H9 (cell line): Measurements from ENCODE around the gene CTNNAL1. TPM values are rescaled to one million over a fixed set of nuclear protein-coding genes. Genes with fewer than 3 reads are reported as not detected.
"Not testable (repeated sequence)": the region's sequence is repeated elsewhere in the genome, so short reads cannot be mapped to it uniquely, and the experiment has no call there.

Source experiments
- DNase-seq: peaks from one replicate; pipeline ENCODE4 v3.0.0-alpha.2; 2017
- H2AFZ ChIP-seq: one replicate; pipeline ENCODE4 v1.6.1; 2013; ENCODE audit warnings: mild to moderate bottlenecking, low read length, control low read depth, moderate library complexity
- H2AK5ac ChIP-seq: 2 replicates; pipeline ENCODE4 v1.6.1; 2013; ENCODE audit warnings: low read length, control low read depth, mixed read lengths; ENCODE audit not compliant: insufficient read length
- H2BK120ac ChIP-seq: one replicate; pipeline ENCODE4 v1.6.1; 2013; ENCODE audit warnings: low read depth, mild to moderate bottlenecking, low read length, control low read depth, inconsistent platforms; ENCODE audit not compliant: poor library complexity, severe bottlenecking
- H2BK12ac ChIP-seq: 2 replicates; pipeline ENCODE4 v1.6.1; 2013; ENCODE audit warnings: low read length, control low read depth, mixed read lengths, low read depth; ENCODE audit not compliant: insufficient read length
- H2BK15ac ChIP-seq: 2 replicates; pipeline ENCODE4 v1.6.1; 2013; ENCODE audit warnings: low read depth, low read length, control low read depth
- H2BK20ac ChIP-seq: one replicate; pipeline ENCODE4 v1.6.1; 2013; ENCODE audit warnings: low read depth, mild to moderate bottlenecking, low read length, control low read depth, inconsistent platforms; ENCODE audit not compliant: poor library complexity, severe bottlenecking
- H2BK5ac ChIP-seq: 2 replicates; pipeline ENCODE4 v1.6.1; 2013; ENCODE audit warnings: low read length, control low read depth, mixed read lengths; ENCODE audit not compliant: insufficient read length
- H3K14ac ChIP-seq: 2 replicates; pipeline ENCODE4 v1.6.1; 2013; ENCODE audit warnings: low read length, control low read depth; ENCODE audit not compliant: insufficient read depth
- H3K18ac ChIP-seq: 2 replicates; pipeline ENCODE4 v1.6.1; 2013; ENCODE audit warnings: low read depth, mild to moderate bottlenecking, mixed read lengths, low read length, control low read depth; ENCODE audit not compliant: insufficient read length
- H3K23ac ChIP-seq: 2 replicates; pipeline ENCODE4 v1.6.1; 2013; ENCODE audit warnings: low read length, control low read depth, mixed read lengths, low read depth; ENCODE audit not compliant: insufficient read length
- H3K23me2 ChIP-seq: 2 replicates; pipeline ENCODE4 v1.6.1; 2013; ENCODE audit warnings: low read depth, mild to moderate bottlenecking, mixed read lengths, low read length, control low read depth; ENCODE audit not compliant: insufficient read length, poor library complexity, severe bottlenecking
- H3K27ac ChIP-seq: 2 replicates; pipeline ENCODE4 v1.5.1; 2013; ENCODE audit warnings: low read length, control low read depth, mixed read lengths, low read depth; ENCODE audit not compliant: insufficient read length
- H3K27me3 ChIP-seq: 2 replicates; pipeline ENCODE4 v1.6.1; 2013; ENCODE audit warnings: low read length, control low read depth, inconsistent platforms; ENCODE audit not compliant: insufficient read depth
- H3K4ac ChIP-seq: 2 replicates; pipeline ENCODE4 v1.6.1; 2013; ENCODE audit warnings: low read depth, mild to moderate bottlenecking, control low read depth, inconsistent platforms, low read length, moderate library complexity
- H3K4me1 ChIP-seq: 2 replicates; pipeline ENCODE4 v1.6.1; 2013; ENCODE audit warnings: low read length, control low read depth, inconsistent platforms; ENCODE audit not compliant: insufficient read depth
- H3K4me2 ChIP-seq: 2 replicates; pipeline ENCODE4 v1.6.1; 2013; ENCODE audit warnings: low read length, control low read depth, mixed read lengths; ENCODE audit not compliant: insufficient read length, insufficient read depth
- H3K56ac ChIP-seq: 2 replicates; pipeline ENCODE4 v1.6.1; 2013; ENCODE audit warnings: low read depth, mild to moderate bottlenecking, mixed read lengths, low read length, control low read depth; ENCODE audit not compliant: insufficient read length
- H3K79me1 ChIP-seq: 2 replicates; pipeline ENCODE4 v1.6.1; 2013; ENCODE audit warnings: low read depth, mild to moderate bottlenecking, moderate library complexity, low read length, control low read depth, inconsistent platforms; ENCODE audit not compliant: insufficient read depth, poor library complexity, severe bottlenecking
- H3K79me2 ChIP-seq: 2 replicates; pipeline ENCODE4 v1.6.1; 2013; ENCODE audit warnings: low read length, control low read depth, inconsistent platforms; ENCODE audit not compliant: insufficient read depth
- H3K9ac ChIP-seq: 2 replicates; pipeline ENCODE4 v1.6.1; 2013; ENCODE audit warnings: low read length, control low read depth, mixed read lengths; ENCODE audit not compliant: insufficient read length; ENCODE audit errors: extremely low read depth
- H3K9me3 ChIP-seq: one replicate; pipeline ENCODE4 v1.6.1; 2013; ENCODE audit warnings: low read depth, low read length, inconsistent platforms; ENCODE audit not compliant: control insufficient read depth
- H3T11ph ChIP-seq: one replicate; pipeline ENCODE4 v1.6.1; 2013; ENCODE audit warnings: mild to moderate bottlenecking, low read length, control low read depth, inconsistent platforms
- H4K20me1 ChIP-seq: one replicate; pipeline ENCODE4 v1.6.1; 2013; ENCODE audit not compliant: control insufficient read depth, insufficient read length, insufficient read depth
- H4K5ac ChIP-seq: 2 replicates; pipeline ENCODE4 v1.6.1; 2013; ENCODE audit warnings: low read depth, mild to moderate bottlenecking, mixed read lengths, low read length, control low read depth; ENCODE audit not compliant: insufficient read length
- H4K8ac ChIP-seq: replicated peaks from 2 replicates; pipeline ENCODE4 v1.6.1; 2013; ENCODE audit warnings: low read length, control low read depth, mixed read lengths, low read depth; ENCODE audit not compliant: insufficient read length
- H4K91ac ChIP-seq: 2 replicates; pipeline ENCODE4 v1.6.1; 2013; ENCODE audit warnings: low read depth, mild to moderate bottlenecking, moderate library complexity, mixed read lengths, low read length, control low read depth; ENCODE audit not compliant: insufficient read length
- H3K27ac Mint-ChIP-seq, 3 experiments: 2 replicates in 2 of 3; 3 replicates in 1 of 3; pipeline ENCODE4 v1.8.0; 2020 to 2021; ENCODE audit warnings: mixed read lengths in 3 of 3, mild to moderate bottlenecking in 1 of 3, moderate library complexity in 1 of 3
- H3K27me3 Mint-ChIP-seq: 2 replicates; pipeline ENCODE4 v1.8.0; 2021; ENCODE audit warnings: low read depth, mild to moderate bottlenecking, moderate library complexity, mixed read lengths
- H3K36me3 Mint-ChIP-seq, 3 experiments: 2 replicates in 2 of 3; 3 replicates in 1 of 3; pipeline ENCODE4 v1.8.0; 2020 to 2021; ENCODE audit warnings: low read depth in 3 of 3, mixed read lengths in 3 of 3; ENCODE audit not compliant: insufficient read depth in 1 of 3
- H3K4me1 Mint-ChIP-seq, 2 experiments: 2 replicates each; pipeline ENCODE4 v1.8.0; 2020; ENCODE audit warnings: mixed read lengths in 2 of 2
- H3K4me3 Mint-ChIP-seq, 2 experiments: 2 replicates in 1 of 2; 3 replicates in 1 of 2; pipeline ENCODE4 v1.8.0; 2020 to 2021; ENCODE audit warnings: mild to moderate bottlenecking in 2 of 2, mixed read lengths in 2 of 2, moderate library complexity in 1 of 2
- H3K9me3 Mint-ChIP-seq, 2 experiments: 2 replicates in 1 of 2; 3 replicates in 1 of 2; pipeline ENCODE4 v1.8.0; 2020; ENCODE audit warnings: mild to moderate bottlenecking in 2 of 2, mixed read lengths in 2 of 2, moderate library complexity in 1 of 2
- CTCF ChIP-seq: fragments of 200-600 bp; sonication (generic); conservative IDR thresholded peaks from 3 replicates; pipeline ENCODE4 v1.8.0; 2021; ENCODE audit warnings: antibody characterized with exemption, mild to moderate bottlenecking
- WGBS: extraction: QIAGEN DNeasy Blood & Tissue Kit; methylation state at CpG from one replicate; pipeline ENCODE4 v1.1.7; 2013; ENCODE audit warnings: missing lambda C conversion rate, low lambda C conversion rate, mixed read lengths; ENCODE audit not compliant: insufficient read length; ENCODE audit errors: extremely low coverage; 5-methylcytosine and 5-hydroxymethylcytosine counted together
- total RNA-seq: library from RNA; stranded (reverse); gene quantifications from 2 replicates; pipeline ENCODE4 v1.2.1, GENCODE V29; 2021

Gene CTNNAL1
- total RNA-seq, 1 experiment from 2014 or later = 52.9 TPM

- H3T11ph ChIP-seq = no peak overlapping the region
- H3K27me3 ChIP-seq = no peaks in the 10 kb centered on the region
- no peak overlapping the region for H2AK5ac ChIP-seq
- H2BK20ac ChIP-seq = no peak overlapping the region
- no peaks in the 10 kb centered on the region for H3K4me1 Mint-ChIP-seq
- no peak for DNase-seq
- H3K56ac ChIP-seq = no peak overlapping the region
- no peak overlapping the region for H3K4ac ChIP-seq
- H3K9me3 Mint-ChIP-seq = no peaks in the 10 kb centered on the region
- H3K79me1 ChIP-seq = no peaks in the 10 kb centered on the region
- H3K36me3 Mint-ChIP-seq = peaks cover 16 to 29% (median 18%) of the 10 kb centered on the region in 3 experiments; a peak in 6 of 7 replicates
- no peak overlapping the region for H4K91ac ChIP-seq
- no peak overlapping the region for H3K27ac Mint-ChIP-seq
- H4K20me1 ChIP-seq = no peaks in the 10 kb centered on the region
- no peak overlapping the region for H2BK15ac ChIP-seq
- TF ChIP-seq CTCF = no peak
- no peak overlapping the region for H3K9ac ChIP-seq
- WGBS = no CpG with 5 or more reads among the region's 3 CpGs
- no peaks in the 10 kb centered on the region for H3K4me1 ChIP-seq
- no peaks in the 10 kb centered on the region for H3K9me3 ChIP-seq
- no peaks in the 10 kb centered on the region for H3K27me3 Mint-ChIP-seq
- no peak overlapping the region for H4K5ac ChIP-seq
- no peak overlapping the region for H2AFZ ChIP-seq
- H3K27ac ChIP-seq = no peak overlapping the region
- no peak overlapping the region for H3K4me2 ChIP-seq
- no peaks in the 10 kb centered on the region for H3K79me2 ChIP-seq
- H2BK12ac ChIP-seq = no peak overlapping the region
- H2BK120ac ChIP-seq = no peak overlapping the region
- no peak overlapping the region for H4K8ac ChIP-seq
- H3K18ac ChIP-seq = no peak overlapping the region
- H3K4me3 Mint-ChIP-seq = no peak overlapping the region
- H3K23me2 ChIP-seq = no peaks in the 10 kb centered on the region
- H3K23ac ChIP-seq = no peak overlapping the region
- H2BK5ac ChIP-seq = no peak overlapping the region
- H3K14ac ChIP-seq = no peak overlapping the region
These were observed 41.1 kb downstream of the CTNNAL1 start for GRCh38 chr9:108972186-108972585.

GRCh38 chr9:108971392-108971791, 41.9 kb downstream of the CTNNAL1 start:
- not testable (repeated sequence) for H3K9me3 ChIP-seq, H2BK20ac ChIP-seq, H3K79me2 ChIP-seq, H3K9ac ChIP-seq, H3K27ac Mint-ChIP-seq, H4K20me1 ChIP-seq, H3K56ac ChIP-seq, H3K79me1 ChIP-seq, H2BK12ac ChIP-seq, H3K4me3 Mint-ChIP-seq, H2AK5ac ChIP-seq, H3K27ac ChIP-seq, H3K27me3 Mint-ChIP-seq, H3K27me3 ChIP-seq, H3T11ph ChIP-seq, H4K5ac ChIP-seq, H3K4ac ChIP-seq, H3K18ac ChIP-seq, H3K14ac ChIP-seq, H2AFZ ChIP-seq, H3K23ac ChIP-seq, H4K8ac ChIP-seq, H4K91ac ChIP-seq, H3K4me1 ChIP-seq, H2BK5ac ChIP-seq, H3K4me2 ChIP-seq, H3K23me2 ChIP-seq, H3K9me3 Mint-ChIP-seq, H2BK120ac ChIP-seq, H2BK15ac ChIP-seq, H3K4me1 Mint-ChIP-seq, DNase-seq
- WGBS = no CpG with 5 or more reads among the region's 2 CpGs
- H3K36me3 Mint-ChIP-seq = peaks cover 15 to 27% (median 16%) of the 10 kb centered on the region in 3 experiments; a peak in 6 of 7 replicates
